ENCODE measurements around the gene ALMS1.

GRCh38 chr2:73614997-73615396 is 229.4 kb downstream of the ALMS1 start:
- TF ChIP-seq POLR2A (IDR thresholded peaks at IDR 0.05; ENCODE audit: low read depth, low read length) (no peak), RAD21 (IDR thresholded peaks at IDR 0.05; ENCODE audit: low read length) (no peak), CTCF (conservative IDR thresholded peaks at IDR 0.05; ENCODE audit: low read depth, low read length) (no peak), SMC3 (IDR thresholded peaks at IDR 0.05; ENCODE audit: low read depth, low read length) (no peak), RFX5 (IDR thresholded peaks at IDR 0.05; ENCODE audit: low read depth, low read length) (no peak), BHLHE40 (IDR thresholded peaks at IDR 0.05; ENCODE audit: low read depth, low read length) (no peak), RCOR1 (IDR thresholded peaks at IDR 0.05; ENCODE audit: insufficient replicate concordance, low read length) (no peak), CEBPB (IDR thresholded peaks at IDR 0.05; ENCODE audit: low read depth, low read length) (no peak), CHD1 (IDR thresholded peaks at IDR 0.05; ENCODE audit: low read depth, low read length) (no peak), MXI1 (IDR thresholded peaks at IDR 0.05; ENCODE audit: borderline replicate concordance, low read depth, low read length) (no peak), ELK1 (IDR thresholded peaks at IDR 0.05; ENCODE audit: borderline replicate concordance, low read depth, low read length) (no peak), MAFK (IDR thresholded peaks at IDR 0.05; ENCODE audit: low read depth, low read length) (no peak)

Data from IMR-90 (cell line).